ENCODE data around the gene LYZ. TPM values are rescaled to one million over a fixed set of nuclear protein-coding genes. Genes with fewer than 3 reads are reported as not detected.

The LYZ gene
- polyA plus RNA-seq, 5 donors: 42.0 to 60.9 (median 50.7) TPM

DNA sequence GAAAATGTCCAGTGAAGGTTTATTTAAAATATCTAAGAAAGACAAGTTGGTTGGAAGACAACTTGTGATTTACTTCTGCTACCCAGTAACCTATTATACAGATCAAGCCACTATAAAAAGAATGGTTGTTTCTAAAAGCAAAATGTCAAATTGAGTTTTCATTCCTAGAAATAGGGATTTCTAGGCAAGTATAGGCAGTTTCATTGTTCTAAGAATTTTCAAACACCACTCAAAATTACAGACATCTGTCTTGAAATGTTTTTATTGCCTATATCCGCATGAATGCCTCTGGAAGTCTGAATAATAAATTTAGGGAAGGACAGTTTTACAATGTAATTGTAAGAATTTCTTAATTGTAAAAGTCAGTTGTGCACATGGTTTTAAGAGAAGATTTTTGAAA, 20.0 kb downstream of the LYZ start:
- no peak for DNase-seq

DNA sequence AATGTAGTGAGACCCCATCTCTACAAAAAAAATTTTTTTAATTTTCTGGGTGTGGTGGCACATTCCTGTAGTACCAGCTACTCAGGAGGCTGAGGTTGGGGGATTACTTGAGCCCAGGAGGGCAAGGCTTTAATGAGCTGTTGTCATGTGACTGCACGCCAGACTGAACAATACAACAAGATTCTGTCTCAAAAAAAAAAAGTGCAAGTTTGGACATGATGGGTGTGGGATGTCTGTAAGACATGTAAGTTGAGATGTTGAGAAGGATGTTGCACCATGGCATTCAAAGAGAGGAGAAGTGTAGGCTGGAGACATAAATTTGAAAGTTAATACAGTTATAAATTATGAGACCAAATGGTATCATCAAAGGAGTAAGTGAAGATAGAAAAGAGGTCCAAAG, 34.9 kb downstream of the LYZ start:
- no peak for DNase-seq

DNA sequence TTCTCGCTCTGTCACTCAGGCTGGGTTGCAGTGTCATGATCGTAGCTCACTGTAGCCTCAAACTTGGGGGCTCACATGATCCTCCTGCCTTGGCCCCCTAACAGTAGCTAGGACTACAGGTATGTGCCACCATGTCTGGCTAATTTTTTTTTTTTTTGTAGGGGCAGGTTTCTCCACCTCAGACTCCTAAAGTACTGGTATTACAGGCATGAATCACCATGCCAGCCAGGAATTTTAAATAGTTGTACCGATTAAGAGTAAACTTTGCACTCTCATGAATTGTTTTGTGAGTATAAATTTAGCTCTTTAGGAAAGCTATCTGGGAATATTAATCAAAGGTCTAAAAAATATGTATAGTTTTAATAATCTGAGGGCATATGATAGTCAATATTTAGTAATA, 36.9 kb downstream of the LYZ start:
- DNase-seq: no peak

DNA sequence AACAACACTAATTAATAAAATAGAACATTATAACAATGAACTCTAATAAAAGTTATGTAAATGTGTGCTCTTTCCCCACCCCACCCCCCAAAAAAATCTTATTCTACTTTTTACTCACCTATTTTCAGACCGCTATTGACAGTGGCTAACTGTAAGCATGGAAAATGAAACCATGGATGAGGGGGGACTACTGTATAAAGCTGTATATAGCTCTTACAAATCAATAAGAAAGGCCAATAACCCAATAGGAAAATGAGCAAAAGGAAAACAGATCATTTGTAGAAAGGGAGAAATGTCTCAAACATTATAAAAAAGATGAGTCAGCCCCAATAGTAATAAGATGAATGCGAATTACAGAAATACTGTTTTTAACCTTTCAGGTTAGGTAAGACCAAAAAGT, 38.7 kb downstream of the LYZ start:
- no peak for DNase-seq

DNA sequence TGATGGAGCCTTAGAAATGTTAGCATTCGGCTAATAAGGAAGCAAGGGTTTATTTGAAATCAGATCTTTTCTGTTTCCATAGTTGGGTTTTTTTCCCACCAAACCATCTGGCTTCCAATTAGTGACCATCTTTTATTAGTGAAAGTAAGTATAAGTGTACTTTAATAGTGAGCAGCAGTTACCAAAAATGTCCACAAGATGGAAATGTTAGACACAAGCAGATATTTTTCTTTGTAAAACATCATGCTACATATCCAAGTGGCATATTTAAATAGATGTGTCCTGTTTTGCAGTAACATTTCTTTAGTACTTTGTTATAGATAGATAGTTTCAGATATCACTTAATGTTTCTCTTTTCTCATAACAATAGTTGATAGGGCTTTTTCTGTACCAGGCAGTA, 40.2 kb downstream of the LYZ start:
- peak; percentile 42 to 50 for DNase-seq

DNA sequence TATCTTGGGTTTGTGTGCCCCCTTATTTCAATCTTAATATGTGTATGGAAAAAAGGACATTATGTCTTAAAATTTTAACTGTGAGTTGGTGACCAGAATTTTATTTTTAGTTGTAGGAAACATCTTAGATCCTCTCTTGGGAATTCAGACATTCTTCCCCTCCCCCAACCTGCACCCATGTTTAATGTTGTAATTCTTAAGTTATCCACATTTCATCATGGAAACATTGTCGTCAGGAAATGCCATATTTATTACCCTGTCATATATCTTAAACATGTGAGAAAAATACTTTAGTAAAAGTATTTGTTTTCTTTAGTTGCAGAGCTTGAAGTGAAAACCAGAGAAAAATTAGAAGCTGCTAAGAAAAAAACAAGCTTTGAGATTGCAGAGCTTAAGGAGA, 41.6 kb downstream of the LYZ start:
- DNase-seq: no peak

DNA sequence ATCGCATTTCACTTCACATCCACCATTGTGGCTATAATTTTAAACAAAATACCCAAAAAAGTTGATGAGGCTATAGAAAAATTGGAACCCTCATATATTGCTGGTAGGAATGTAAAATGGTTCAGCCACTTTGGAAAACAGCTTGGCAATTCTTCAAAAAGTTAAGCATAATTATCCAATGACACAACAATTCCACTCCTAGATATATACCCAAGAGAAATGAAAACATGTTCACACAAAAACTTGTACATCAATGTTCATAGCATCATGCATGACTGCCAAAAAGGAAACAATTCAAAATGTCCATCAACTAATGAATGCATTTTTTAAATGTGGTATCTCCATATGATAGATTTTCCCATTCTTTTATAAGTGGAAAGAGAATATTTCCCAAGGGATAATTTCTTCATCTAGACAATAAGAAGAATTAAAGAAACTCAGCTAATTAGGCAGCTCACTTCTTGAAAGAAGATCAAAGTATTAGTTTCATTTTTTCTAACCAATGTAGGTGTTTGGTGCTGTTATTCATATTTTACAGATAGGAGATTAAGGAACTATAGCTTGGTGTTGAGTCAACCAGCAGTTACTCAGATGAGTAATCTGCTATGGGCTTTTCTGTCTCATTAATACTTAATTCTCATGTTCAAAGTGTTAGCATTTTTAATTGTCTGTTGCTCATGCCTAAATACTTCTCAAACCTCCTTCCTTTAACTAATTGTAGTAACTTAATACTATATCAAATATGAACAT, 44.2 kb downstream of the LYZ start:
- DNase-seq: no peak

DNA sequence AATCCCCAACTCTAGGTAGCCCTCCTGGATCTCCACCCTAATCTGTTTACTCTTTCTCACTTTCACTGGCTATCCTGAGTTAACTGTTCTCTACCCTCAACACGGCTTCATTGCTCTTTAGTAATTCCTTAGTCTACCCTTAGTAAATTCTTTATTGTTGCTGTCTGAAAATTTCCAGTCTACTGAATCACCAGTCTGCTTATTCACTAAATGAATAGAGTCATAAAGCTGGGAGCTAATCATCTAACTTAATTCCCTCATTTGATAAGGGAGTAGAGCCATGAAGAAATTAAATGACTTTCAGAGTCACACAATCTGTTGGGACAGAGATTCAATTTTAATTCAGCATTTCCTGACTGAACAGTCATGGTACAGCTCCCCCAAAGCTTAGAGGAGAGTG, 47.9 kb downstream of the LYZ start:
- no peak for DNase-seq

DNA sequence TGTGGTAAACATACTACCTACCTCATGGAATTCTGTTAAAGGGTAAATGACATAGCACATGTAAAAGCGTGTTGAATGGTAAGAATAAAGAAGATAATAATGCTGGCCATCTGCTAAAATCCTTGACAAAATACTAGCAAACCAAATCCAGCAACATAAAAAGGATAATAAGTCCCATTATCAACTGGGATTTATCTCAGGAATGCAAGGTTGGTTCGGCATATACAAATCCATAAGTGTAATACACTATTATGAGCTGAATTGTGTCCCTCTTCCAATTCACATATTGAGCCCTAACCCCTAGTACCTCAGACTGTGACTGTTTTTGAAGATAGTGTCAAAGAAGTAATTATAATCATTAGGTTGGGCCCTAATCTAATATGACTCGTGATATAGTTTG, 48.8 kb downstream of the LYZ start:
- no peak for DNase-seq

DNA sequence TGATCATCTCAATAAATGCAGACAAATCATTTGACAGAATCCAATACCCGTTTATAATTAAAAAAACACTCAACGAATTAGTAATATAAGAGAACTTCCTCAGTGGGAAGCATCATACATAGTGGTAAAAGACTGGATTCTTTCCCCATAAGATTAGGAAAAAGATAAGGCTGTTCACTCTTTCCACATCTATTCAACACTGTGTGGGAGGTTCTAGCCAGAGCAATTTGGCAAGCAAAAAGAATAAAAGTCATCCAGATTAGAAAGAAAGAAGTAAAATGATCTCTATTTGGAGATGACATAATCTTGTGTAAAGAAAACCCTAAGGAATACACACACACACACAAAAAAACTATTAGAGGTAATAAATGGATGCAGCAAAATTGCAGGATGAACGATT, 49.8 kb downstream of the LYZ start:
- no peak for DNase-seq

DNA sequence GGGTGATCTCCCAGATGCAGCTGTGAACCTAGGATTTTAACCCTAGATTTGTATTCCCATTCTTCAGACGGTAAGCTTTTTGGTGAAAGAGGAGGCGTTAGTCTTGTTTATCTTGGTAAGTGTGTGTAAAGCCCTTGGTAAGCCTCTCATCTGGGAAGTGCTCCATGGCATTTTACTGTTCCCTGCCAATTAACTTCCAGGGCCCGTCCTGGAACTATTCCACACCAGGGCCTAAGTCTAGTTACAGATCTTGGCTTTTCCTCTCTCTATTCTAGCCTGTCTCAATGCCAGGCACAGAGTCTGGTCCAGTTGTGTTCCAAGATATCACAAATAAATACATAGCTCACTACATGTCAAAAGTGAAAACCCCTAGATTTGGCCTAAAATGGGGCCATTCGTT, 53.8 kb downstream of the LYZ start:
- no peak for DNase-seq

Other genes starting within 250 kb of the LYZ start
- 100 to 1,000 TPM in 4 of 5 donors, 10 to 100 TPM in 1; 90.8 to 175 (median 154) TPM for gene CPSF6, start 108.8 kb upstream of the LYZ start, polyA plus RNA-seq (ENCODE audit: insufficient read depth in 1 of 5, insufficient read length in 5 of 5, low replicate concordance in 1 of 5)
- gene YEATS4, start 11.4 kb downstream of the LYZ start, polyA plus RNA-seq (ENCODE audit: insufficient read depth in 1 of 5, insufficient read length in 5 of 5, low replicate concordance in 1 of 5): 10 to 100 TPM; 20.3 to 30.4 (median 22.2) TPM
- gene FRS2, start 122.0 kb downstream of the LYZ start, polyA plus RNA-seq (ENCODE audit: insufficient read depth in 1 of 5, insufficient read length in 5 of 5, low replicate concordance in 1 of 5): 10 to 100 TPM; 32.5 to 60.8 (median 44.6) TPM
- gene CCT2, start 237.1 kb downstream of the LYZ start, polyA plus RNA-seq (ENCODE audit: insufficient read depth in 1 of 5, insufficient read length in 5 of 5, low replicate concordance in 1 of 5): 100 to 1,000 TPM; 215 to 263 (median 237) TPM